NB4 (cell line): ENCODE results near the gene ACOT7.
A peak's percentile ranks its signal among the peaks of the same experiment; 100 is the strongest.

Source experiments
- DNase-seq: peaks from one replicate; pipeline ENCODE4 v3.0.0; 2010; ENCODE audit warnings: low read depth
- H3K4me3 ChIP-seq: one replicate; pipeline ENCODE4 v1.5.1; 2011; ENCODE audit warnings: mild to moderate bottlenecking, low read depth, low read length, moderate library complexity
- CTCF ChIP-seq: IDR thresholded peaks from one replicate; pipeline ENCODE4 v1.5.1; 2012; ENCODE audit warnings: low read depth, low read length
- MAX ChIP-seq: IDR thresholded peaks from 2 replicates; pipeline ENCODE4 v1.6.1; 2011; ENCODE audit warnings: low read depth, low read length
- MYC ChIP-seq: IDR thresholded peaks from 2 replicates; pipeline ENCODE4 v1.6.1; 2011; ENCODE audit warnings: low read depth, low read length
- POLR2A ChIP-seq: IDR thresholded peaks from 2 replicates; pipeline ENCODE4 v1.6.1; 2011; ENCODE audit warnings: mild to moderate bottlenecking; ENCODE audit not compliant: insufficient read length; ENCODE audit errors: extremely low read depth

Gene ACOT7

GRCh38 chr1:6294890-6295556, 98.5 kb downstream of the ACOT7 start:
- TF ChIP-seq CTCF (no peak), POLR2A (no peak), MAX (no peak), MYC (no peak)
- no peak overlapping the region for H3K4me3 ChIP-seq
- DNase-seq, result peak; percentile 4

- no peak overlapping the region for H3K4me3 ChIP-seq
- no peak for DNase-seq
- TF ChIP-seq POLR2A (no peak), MYC (no peak; the same call in 1 of the 2 replicates), CTCF (no peak), MAX (no peak)
Measured at GRCh38 chr1:6294080-6294889, 99.3 kb downstream of the ACOT7 start.

- H3K4me3 ChIP-seq, result no peak overlapping the region
- DNase-seq, result no peak
- TF ChIP-seq MYC (no peak), CTCF (no peak), POLR2A (no peak), MAX (no peak)
Measured at GRCh38 chr1:6292102-6292501, 101.5 kb downstream of the ACOT7 start.

- DNase-seq, result no peak
- TF ChIP-seq MAX (no peak), CTCF (no peak), POLR2A (no peak), MYC (no peak)
- H3K4me3 ChIP-seq, result no peak overlapping the region
Measured at GRCh38 chr1:6288665-6289064, 104.9 kb downstream of the ACOT7 start.

- H3K4me3 ChIP-seq, result no peak overlapping the region
- no peak for TF ChIP-seq MYC
- TF ChIP-seq CTCF, result no peak
- no peak for TF ChIP-seq POLR2A
- no peak for TF ChIP-seq MAX
- DNase-seq, result no peak
Measured at GRCh38 chr1:6288026-6288425, 105.5 kb downstream of the ACOT7 start.
